K562 (cell line): ENCODE measurements around the gene TMEM107. TPM values are rescaled to one million over a fixed set of nuclear protein-coding genes. Genes with fewer than 3 reads are reported as not detected.

Experiments
- CBFA2T3 ChIP-seq: fragments of 450-650 bp; IDR thresholded peaks from 2 replicates; pipeline ENCODE4 v1.6.1; 2017
- CXXC5 ChIP-seq: fragments of 250-450 bp; sonication (Bioruptor Pico); IDR thresholded peaks from 2 replicates; pipeline ENCODE4 v1.8.0; 2022; ENCODE audit warnings: inconsistent platforms, mild to moderate bottlenecking, moderate library complexity
- EGR1 ChIP-seq: fragments of 450-650 bp; conservative IDR thresholded peaks from 2 replicates; pipeline ENCODE4 v1.6.1; 2017; ENCODE audit warnings: mild to moderate bottlenecking
- EHMT2 ChIP-seq: fragments of 450-650 bp; IDR thresholded peaks from 2 replicates; pipeline ENCODE4 v1.6.1; 2018; ENCODE audit warnings: antibody characterized with exemption
- FOXK2 ChIP-seq, 2 experiments: fragments of 450-650 bp; IDR thresholded peaks in 1 of 2; conservative IDR thresholded peaks in 1 of 2; 2 replicates each; pipeline ENCODE4 v1.6.1; 2016; ENCODE audit warnings: low read depth in 2 of 2, mild to moderate bottlenecking in 1 of 2
- KDM1A ChIP-seq, 2 experiments: fragments of 450-650 bp; IDR thresholded peaks; 2 replicates each; pipeline ENCODE4 v1.6.1; 2016; ENCODE audit warnings: mild to moderate bottlenecking in 2 of 2
- KLF16 ChIP-seq: IDR thresholded peaks from 2 replicates; pipeline ENCODE4 v1.6.1; 2016; ENCODE audit warnings: antibody characterized with exemption
- NONO ChIP-seq, 2 experiments: fragments of 200-400 bp in 1 of 2; fragments of 450-650 bp in 1 of 2; formaldehyde crosslinking in 1 of 2; IDR thresholded peaks; 2 replicates each; pipeline ENCODE4 v1.6.1; 2017; ENCODE audit warnings: low read depth in 2 of 2, mild to moderate bottlenecking in 2 of 2, moderate library complexity in 2 of 2, low read length in 1 of 2
- NR2C1 ChIP-seq, 2 experiments: fragments of 450-650 bp; IDR thresholded peaks; 2 replicates each; pipeline ENCODE4 v1.6.1; 2017; ENCODE audit warnings: mild to moderate bottlenecking in 2 of 2, antibody characterized with exemption in 1 of 2, inconsistent platforms in 1 of 2, missing compliant biosample characterization in 1 of 2, missing genetic modification characterization in 1 of 2
- POLR2A ChIP-seq: fragments of 450-650 bp; conservative IDR thresholded peaks from 2 replicates; pipeline ENCODE4 v1.6.1; 2016
- SMARCA4 ChIP-seq: fragments of 450-650 bp; IDR thresholded peaks from 2 replicates; pipeline ENCODE4 v1.6.1; 2016
- SOX6 ChIP-seq: fragments of 450-650 bp; IDR thresholded peaks from 2 replicates; pipeline ENCODE4 v1.6.1; 2014; ENCODE audit warnings: mild to moderate bottlenecking
- TBP ChIP-seq: optimal IDR thresholded peaks from 2 replicates; pipeline ENCODE3; 2011; ENCODE audit warnings: low read depth, low read length, improper control_type of control experiment
- TCF3 ChIP-seq: sonication (generic); formaldehyde crosslinking; IDR thresholded peaks from 2 replicates; pipeline ENCODE4 v1.4.0; 2020; ENCODE audit warnings: mild to moderate bottlenecking, missing genetic modification reagents
- ZNF589 ChIP-seq: fragments of 200-800 bp; sonication (Bioruptor generic); IDR thresholded peaks from 2 replicates; pipeline ENCODE4 v1.6.1; 2016; ENCODE audit warnings: low read depth, missing genetic modification characterization, missing compliant biosample characterization
- polyA plus RNA-seq, 8 experiments: library from polyadenylated mRNA; depleted of rRNA in 4 of 8; stranded (reverse) in 5 of 8; unstranded in 3 of 8; fragments of >200 nt; fragmentation: Nextera tagmentation in 2 of 8; fragmentation: Illumina TruSeq in 1 of 8; extraction: Ambion mirVana in 2 of 8; extraction: Trizol in 1 of 8; gene quantifications; 2 replicates each; pipeline versions ENCODE4 v1.2.1 to v1.2.3, GENCODE V29; 2011 to 2014; ENCODE audit warnings: inconsistent platforms in 1 of 8, missing spikeins in 1 of 8
- total RNA-seq, 7 experiments: library from RNA; depleted of rRNA in 6 of 7; stranded (reverse); fragments of >200 nt in 6 of 7; fragmentation: Illumina TruSeq in 2 of 7; extraction: Trizol in 2 of 7; gene quantifications; 2 replicates each; pipeline versions ENCODE4 v1.2.1 to v1.2.3, GENCODE V29; 2011 to 2021; ENCODE audit warnings: low replicate concordance in 1 of 7
- TF ChIP-seq, protein P1 (sequence below): fragments of 450-650 bp; IDR thresholded peaks from 2 replicates; pipeline ENCODE4 v1.6.1; 2016; ENCODE audit warnings: low read depth
- TF ChIP-seq, protein P2 (sequence below), 2 experiments: fragments of 450-650 bp; IDR thresholded peaks; 2 replicates each; pipeline ENCODE4 v1.6.1; 2018; ENCODE audit warnings: mild to moderate bottlenecking in 2 of 2, low read depth in 1 of 2; ENCODE audit not compliant: partially characterized antibody in 2 of 2

The TMEM107 gene
- total and polyA plus RNA-seq, 9 of the 15 experiments (the other 6 are each of a cell fraction or from before 2014, with no cell fraction given), result 7.1 to 26.2 (median 16.9) TPM

DNA sequence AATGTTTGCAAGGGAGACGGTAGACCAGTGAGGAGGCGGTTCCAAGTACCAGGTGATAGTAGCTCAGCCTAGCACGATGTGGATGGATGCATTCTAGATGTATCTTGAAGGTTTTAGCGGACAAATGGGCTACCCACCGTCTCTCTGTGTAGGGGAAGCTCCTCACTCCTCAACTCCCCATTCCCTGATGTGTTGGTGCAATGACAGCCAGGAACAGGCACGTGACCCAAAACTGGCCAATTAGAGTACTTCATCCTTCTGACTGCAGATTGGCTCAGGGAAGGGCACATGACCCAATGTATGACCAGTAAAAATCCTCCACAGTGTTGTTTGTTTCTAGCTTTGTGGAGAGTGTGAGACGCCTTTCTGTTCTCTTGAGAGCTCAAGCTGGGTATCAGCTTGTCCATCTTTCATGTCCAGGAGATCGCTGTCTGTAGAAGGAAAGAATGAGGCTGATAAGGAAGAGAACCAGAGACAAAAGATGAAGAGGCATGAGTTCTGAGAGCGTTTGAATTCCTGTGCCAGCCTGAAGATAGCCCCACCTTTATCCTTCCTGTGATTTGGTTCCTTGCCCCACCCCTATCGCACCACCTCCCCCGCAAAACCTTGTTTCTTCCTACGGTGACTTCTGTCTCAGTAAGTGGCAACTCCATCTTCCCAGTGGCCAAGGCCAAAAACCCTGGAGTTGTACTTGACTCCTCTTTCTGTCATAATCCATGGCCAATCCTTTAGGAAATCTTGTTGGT lies 16.1 kb upstream of the TMEM107 start (continued):
- TF ChIP-seq NONO (IDR thresholded peaks at IDR 0.05; ENCODE audit: low read depth in 2 of 2, low read length in 1 of 2) (no peak), FOXK2 (conservative IDR thresholded peaks at IDR 0.05 in 1 of 2, IDR thresholded peaks at IDR 0.05 in 1 of 2; ENCODE audit: low read depth in 2 of 2) (peak in 1 of 2 experiments; percentile 90), KLF16 (peak; percentile 35), POLR2A (peak; percentile 73), CXXC5 (CRISPR knock-in tag) (peak; percentile 13; the same call in 1 of the 2 replicates), KDM1A (IDR thresholded peaks at IDR 0.05) (peak; percentile 55 to 59), SOX6 (peak; percentile 65), NR2C1 (IDR thresholded peaks at IDR 0.05) (no peak), NR2C1 (tag; IDR thresholded peaks at IDR 0.05) (no peak), ZNF589 (0 out of 2 replicates have a peak, but pooled peaks have one; percentile 15), SMARCA4 (peak; percentile 78; the same call in 1 of the 2 replicates), TCF3 (CRISPR knock-in tag) (0 out of 2 replicates have a peak, but pooled peaks have one; percentile 39), CBFA2T3 (peak; percentile 56), EGR1 (peak; percentile 88), TBP (peak; percentile 67), EHMT2 (peak; percentile 63)
- TF ChIP-seq, protein P1, sequence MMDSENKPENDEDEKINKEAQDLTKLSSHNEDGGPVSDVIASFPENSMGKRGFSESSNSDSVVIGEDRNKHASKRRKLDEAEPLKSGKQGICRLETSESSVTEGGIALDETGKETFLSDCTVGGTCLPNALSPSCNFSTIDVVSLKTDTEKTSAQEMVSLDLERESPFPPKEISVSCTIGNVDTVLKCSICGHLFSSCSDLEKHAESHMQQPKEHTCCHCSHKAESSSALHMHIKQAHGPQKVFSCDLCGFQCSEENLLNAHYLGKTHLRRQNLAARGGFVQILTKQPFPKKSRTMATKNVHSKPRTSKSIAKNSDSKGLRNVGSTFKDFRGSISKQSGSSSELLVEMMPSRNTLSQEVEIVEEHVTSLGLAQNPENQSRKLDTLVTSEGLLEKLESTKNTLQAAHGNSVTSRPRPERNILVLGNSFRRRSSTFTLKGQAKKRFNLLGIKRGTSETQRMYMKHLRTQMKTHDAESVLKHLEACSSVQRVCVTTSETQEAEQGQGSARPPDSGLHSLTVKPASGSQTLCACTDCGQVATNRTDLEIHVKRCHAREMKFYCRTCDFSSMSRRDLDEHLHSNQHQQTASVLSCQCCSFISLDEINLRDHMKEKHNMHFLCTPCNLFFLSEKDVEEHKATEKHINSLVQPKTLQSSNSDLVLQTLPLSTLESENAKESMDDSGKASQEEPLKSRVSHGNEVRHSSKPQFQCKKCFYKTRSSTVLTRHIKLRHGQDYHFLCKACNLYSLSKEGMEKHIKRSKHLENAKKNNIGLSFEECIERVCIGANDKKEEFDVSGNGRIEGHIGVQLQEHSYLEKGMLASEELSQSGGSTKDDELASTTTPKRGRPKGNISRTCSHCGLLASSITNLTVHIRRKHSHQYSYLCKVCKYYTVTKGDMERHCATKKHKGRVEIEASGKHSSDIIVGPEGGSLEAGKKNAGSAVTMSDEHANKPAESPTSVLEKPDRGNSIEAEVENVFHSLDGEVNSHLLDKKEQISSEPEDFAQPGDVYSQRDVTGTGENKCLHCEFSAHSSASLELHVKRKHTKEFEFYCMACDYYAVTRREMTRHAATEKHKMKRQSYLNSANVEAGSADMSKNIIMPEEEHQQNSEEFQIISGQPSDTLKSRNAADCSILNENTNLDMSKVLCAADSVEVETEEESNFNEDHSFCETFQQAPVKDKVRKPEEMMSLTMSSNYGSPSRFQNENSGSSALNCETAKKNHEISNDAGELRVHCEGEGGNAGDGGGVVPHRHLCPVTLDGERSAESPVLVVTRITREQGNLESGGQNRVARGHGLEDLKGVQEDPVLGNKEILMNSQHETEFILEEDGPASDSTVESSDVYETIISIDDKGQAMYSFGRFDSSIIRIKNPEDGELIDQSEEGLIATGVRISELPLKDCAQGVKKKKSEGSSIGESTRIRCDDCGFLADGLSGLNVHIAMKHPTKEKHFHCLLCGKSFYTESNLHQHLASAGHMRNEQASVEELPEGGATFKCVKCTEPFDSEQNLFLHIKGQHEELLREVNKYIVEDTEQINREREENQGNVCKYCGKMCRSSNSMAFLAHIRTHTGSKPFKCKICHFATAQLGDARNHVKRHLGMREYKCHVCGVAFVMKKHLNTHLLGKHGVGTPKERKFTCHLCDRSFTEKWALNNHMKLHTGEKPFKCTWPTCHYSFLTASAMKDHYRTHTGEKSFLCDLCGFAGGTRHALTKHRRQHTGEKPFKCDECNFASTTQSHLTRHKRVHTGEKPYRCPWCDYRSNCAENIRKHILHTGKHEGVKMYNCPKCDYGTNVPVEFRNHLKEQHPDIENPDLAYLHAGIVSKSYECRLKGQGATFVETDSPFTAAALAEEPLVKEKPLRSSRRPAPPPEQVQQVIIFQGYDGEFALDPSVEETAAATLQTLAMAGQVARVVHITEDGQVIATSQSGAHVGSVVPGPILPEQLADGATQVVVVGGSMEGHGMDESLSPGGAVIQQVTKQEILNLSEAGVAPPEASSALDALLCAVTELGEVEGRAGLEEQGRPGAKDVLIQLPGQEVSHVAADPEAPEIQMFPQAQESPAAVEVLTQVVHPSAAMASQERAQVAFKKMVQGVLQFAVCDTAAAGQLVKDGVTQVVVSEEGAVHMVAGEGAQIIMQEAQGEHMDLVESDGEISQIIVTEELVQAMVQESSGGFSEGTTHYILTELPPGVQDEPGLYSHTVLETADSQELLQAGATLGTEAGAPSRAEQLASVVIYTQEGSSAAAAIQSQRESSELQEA, result no peak
- TF ChIP-seq, protein P2, sequence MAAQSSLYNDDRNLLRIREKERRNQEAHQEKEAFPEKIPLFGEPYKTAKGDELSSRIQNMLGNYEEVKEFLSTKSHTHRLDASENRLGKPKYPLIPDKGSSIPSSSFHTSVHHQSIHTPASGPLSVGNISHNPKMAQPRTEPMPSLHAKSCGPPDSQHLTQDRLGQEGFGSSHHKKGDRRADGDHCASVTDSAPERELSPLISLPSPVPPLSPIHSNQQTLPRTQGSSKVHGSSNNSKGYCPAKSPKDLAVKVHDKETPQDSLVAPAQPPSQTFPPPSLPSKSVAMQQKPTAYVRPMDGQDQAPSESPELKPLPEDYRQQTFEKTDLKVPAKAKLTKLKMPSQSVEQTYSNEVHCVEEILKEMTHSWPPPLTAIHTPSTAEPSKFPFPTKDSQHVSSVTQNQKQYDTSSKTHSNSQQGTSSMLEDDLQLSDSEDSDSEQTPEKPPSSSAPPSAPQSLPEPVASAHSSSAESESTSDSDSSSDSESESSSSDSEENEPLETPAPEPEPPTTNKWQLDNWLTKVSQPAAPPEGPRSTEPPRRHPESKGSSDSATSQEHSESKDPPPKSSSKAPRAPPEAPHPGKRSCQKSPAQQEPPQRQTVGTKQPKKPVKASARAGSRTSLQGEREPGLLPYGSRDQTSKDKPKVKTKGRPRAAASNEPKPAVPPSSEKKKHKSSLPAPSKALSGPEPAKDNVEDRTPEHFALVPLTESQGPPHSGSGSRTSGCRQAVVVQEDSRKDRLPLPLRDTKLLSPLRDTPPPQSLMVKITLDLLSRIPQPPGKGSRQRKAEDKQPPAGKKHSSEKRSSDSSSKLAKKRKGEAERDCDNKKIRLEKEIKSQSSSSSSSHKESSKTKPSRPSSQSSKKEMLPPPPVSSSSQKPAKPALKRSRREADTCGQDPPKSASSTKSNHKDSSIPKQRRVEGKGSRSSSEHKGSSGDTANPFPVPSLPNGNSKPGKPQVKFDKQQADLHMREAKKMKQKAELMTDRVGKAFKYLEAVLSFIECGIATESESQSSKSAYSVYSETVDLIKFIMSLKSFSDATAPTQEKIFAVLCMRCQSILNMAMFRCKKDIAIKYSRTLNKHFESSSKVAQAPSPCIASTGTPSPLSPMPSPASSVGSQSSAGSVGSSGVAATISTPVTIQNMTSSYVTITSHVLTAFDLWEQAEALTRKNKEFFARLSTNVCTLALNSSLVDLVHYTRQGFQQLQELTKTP (IDR thresholded peaks at IDR 0.05; ENCODE audit: low read depth in 1 of 2, partially characterized antibody in 2 of 2), result peak in 1 of 2 experiments; percentile 63
